Stimulated activated CD4-positive, alpha-beta T cell treated with anti-CD3 and anti-CD28 coated beads, Interleukin-2, amount 100 ng/mL, for 4 hours (primary cell): ENCODE results near the gene MISP.

Source experiments
- DNase-seq: peaks from one replicate; pipeline ENCODE4 v3.0.0-alpha.2; 2020; ENCODE audit warnings: low read depth

The MISP gene

GRCh38 chr19:808423-808775 lies 57.5 kb downstream of the MISP start:
- DNase-seq = no peak

DNA sequence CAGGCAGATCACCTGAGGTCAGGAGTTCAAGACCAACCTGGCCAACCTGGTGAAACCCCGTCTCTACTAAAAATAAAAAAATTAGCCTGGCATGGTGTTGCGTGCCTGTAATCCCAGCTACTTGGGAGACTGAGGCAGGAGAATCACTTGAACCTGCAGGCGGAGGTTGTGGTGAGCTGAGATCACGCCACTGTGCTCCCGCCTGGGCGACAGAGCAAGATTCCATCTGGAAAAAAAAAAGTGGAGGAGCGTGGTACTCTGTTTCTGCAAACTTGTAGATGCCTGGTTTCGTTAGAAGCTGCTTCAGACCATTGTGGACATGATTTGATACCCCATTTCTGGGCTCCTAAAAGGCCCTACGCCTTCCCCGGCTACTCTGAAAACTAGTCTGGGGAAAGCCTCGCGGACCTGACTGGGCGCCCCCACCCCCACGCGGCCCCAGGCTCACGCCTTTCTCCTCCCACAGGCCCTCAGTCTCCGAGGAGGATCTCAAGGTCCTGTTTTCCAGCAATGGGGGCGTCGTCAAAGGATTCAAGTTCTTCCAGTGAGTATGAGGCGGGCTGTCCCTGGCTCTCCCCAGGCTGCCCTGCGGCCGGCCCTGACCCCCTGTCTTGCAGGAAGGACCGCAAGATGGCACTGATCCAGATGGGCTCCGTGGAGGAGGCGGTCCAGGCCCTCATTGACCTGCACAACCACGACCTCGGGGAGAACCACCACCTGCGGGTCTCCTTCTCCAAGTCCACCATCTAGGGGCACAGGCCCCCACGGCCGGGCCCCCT lies 59.4 kb downstream of the MISP start:
- no peak for DNase-seq

DNA sequence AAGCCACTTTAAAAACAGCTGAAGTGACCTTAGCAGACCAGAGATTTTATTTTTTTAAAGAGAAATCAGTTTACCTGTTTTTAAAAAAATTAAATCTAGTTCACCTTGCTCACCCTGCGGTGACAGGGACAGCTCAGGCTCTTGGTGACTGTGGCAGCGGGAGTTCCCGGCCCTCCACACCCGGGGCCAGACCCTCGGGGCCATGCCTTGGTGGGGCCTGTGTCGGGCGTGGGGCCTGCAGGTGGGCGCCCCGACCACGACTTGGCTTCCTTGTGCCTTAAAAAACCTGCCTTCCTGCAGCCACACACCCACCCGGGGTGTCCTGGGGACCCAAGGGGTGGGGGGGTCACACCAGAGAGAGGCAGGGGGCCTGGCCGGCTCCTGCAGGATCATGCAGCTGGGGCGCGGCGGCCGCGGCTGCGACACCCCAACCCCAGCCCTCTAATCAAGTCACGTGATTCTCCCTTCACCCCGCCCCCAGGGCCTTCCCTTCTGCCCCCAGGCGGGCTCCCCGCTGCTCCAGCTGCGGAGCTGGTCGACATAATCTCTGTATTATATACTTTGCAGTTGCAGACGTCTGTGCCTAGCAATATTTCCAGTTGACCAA lies 60.1 kb downstream of the MISP start:
- no peak for DNase-seq

- DNase-seq = no peak
These were observed 60.7 kb downstream of the MISP start for GRCh38 chr19:811506-812048.

DNA sequence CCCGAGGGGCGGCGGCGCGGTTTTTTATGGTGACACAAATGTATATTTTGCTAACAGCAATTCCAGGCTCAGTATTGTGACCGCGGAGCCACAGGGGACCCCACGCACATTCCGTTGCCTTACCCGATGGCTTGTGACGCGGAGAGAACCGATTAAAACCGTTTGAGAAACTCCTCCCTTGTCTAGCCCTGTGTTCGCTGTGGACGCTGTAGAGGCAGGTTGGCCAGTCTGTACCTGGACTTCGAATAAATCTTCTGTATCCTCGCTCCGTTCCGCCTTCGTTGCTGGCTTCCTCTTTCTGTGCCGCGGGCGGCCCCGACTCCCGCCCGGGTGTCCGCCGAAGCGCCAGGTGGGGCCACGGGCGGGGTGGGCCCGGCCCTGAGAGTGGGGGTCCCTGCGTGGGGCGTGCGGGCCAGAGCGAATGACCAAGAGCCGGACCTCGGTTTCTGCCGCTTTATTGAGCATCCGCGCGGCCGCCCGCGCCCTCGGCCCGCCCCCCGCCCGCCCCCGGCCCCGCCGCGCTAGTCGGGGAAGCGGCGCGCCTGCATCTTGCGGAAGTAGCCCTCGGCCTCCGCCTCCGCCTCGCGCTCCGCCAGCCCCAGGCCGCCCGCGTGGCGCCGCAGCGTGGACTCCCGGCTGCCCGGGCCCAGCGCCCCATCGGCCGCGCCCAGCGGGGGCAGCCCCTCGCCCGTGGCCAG lies 61.3 kb downstream of the MISP start:
- no peak for DNase-seq

GRCh38 chr19:812747-813218 lies 61.9 kb downstream of the MISP start:
- no peak for DNase-seq

DNA sequence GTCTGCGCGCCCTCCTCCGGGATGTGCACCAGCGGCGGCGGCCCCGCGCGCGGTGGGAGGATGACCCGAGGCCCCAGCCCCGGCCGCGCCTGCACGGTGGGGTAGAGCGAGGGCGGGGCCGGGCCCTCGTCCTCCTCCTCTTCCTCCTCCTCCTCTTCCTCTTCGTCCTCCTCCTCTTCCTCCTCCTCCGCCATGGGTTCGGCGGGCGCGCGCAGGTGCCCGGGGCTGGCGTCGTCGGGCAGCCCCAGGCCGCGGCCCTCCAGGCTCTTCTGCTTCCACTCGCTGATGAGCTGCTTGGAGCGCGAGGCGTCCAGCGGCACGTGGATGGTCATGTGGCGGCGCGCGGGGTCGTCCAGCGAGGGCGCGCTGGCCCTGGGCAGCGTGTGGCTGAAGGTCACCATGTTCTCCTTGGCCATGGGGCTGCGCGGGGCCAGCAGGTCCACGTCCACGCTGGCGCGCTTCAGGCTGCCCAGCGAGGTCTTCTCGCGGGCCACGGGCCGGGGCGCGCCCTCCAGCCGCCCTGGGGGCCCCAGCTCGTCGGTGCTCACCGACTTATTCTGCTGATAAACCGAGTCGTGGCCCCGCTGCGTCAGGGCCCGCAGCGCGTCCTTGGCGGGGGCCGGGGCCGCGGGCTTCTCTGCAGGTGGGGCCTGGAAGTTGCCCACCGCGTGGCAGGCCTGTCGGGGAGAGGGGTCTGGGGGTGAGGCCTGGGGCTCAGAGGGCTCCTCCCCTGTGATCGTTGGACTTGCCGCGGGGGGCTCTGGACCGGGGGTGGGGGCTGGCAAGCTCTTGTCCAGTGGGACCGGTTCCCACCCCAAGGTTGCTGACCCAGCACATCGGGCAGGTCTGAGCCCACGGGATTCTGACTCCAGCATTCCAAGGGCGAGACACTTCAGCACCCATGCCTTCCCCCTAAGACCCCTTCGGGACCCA lies 62.6 kb downstream of the MISP start:
- no peak for DNase-seq
